NCI-H510A (cell line): ENCODE measurements around the gene ZDHHC14.

Experiments
- DNase-seq: peaks from one replicate; lab custom pipeline; 2025; lab: John Stamatoyannopoulos, UW

Gene ZDHHC14

DNA sequence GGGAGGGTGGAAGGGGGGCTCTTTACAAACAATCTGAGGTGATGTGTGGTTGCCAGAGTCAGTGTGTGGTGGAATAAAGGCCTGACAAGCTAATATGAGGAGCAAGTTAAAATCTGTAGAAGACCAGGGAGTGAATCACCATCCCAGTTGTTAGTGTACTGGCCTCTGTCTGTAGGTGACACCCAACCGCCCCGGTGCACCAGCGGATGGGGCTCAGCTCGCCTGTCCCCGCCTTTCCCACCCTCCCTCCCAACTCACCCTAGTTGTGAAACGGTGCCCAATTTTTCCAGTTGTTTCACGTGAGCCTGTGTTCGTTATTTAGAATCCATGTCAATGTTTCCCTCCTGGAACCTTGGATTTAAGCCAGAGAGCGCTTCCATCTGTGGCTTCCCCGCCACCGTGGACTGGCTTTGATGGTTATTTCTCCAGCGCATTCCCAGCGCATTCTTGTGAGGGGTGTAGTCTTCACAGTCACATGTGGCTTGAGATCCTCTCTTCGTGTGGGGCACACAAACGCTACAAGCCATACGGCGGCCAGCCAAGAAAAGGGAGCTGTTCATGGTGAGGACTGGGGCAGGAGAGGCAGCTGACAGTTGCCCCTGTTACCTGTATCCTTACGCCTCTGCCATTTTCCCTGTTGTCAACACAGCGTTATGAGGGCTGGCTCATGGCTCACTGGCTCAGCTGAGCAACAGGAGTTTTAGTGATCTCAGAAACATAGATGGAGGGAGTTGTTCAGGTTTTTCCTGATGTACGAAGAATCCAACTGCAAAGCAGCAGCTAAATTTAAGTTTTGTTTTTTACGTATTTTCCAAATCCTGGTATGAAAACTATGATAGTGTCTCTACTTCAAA, 137.6 kb downstream of the ZDHHC14 start:
- DNase-seq = no peak

DNA sequence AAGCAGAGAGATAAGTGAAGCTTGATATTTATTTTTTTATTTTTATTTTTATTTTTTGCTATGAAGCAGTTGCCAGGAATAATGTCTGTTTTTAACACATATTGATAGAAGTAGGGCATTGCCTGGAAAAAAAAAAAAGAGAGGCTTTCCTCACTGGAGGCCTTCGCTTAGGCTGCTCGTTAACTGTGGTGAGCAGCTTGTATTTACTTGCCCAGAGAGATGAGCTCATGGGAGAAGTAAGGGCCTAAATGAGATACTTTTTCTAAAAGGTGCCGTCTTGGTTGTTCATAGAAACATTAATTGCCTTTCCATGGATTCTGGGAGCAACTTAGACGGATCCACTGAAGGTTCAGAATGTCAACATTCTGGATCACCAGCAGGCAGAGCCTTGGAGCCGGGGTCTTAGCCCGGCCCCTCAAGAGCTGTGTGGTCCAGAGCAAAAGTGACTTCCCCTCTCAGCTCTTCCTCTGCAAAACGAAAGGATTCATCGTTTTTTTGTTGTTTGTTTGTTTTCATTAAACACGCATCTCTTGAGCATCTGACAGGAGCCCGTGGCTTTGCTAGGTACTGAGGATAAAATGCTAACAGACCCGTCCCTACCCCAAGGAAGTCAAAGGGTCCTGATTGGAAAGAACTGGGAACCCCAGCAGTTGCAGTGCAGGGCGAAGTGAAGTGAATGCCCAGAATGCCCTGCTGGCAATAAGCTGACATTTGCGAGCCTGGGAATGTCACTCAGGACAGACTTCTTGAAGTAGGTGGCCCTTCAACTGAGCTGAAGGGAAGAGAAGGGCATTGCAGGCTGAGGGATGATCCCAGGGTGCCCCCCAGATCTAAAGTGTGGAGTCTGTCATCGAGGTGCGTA, 138.5 kb downstream of the ZDHHC14 start:
- no peak for DNase-seq

DNA sequence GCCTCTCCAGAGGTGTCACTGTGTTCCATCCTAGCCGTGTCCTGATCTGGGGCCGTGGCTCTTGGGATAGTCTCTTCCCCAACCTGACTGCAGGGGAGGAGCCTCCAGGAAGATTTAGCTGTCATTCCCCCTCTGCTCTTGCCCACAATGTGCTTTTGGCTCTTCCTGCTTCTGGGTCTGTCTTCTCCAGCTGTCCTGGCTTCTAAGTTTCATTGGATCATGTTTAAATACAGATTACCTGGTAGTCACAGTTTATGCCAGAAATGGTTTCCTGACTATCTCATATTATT, 139.1 kb downstream of the ZDHHC14 start:
- no peak for DNase-seq

DNA sequence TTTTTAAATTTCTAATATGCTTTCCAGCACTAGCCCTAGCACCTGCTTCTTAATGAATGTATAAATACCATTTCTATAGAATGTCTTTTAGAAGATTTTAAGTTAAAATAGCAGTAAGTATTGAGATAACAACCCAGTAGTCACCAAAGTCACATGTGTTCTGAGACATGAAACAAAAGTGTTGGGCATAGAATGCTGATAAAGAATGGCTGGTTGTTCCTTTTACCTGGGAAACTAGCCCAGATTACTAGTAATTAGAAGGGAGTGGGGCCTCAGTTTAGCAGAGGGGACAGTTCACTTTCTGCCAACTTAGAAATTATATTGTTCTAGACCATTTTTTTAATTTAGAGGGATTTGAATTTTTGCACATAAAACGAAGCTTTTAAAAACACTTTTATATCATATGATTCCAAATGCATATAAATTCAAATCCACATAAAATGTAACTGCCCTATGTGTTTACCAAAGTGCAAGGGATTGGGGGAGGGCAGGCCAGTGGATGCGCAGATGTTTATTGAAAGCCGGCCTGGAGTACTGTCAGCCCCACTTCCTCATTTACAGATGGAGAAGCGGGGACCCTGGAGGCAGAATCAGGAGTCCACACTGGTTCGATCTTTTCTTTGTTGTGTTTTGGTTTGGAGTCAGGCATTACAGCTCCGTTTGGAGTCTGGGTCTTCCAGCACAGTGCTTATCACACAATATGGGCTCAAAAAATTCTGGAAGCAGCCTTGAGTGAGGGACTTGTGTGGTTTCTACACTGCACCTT, 139.8 kb downstream of the ZDHHC14 start:
- no peak for DNase-seq

DNA sequence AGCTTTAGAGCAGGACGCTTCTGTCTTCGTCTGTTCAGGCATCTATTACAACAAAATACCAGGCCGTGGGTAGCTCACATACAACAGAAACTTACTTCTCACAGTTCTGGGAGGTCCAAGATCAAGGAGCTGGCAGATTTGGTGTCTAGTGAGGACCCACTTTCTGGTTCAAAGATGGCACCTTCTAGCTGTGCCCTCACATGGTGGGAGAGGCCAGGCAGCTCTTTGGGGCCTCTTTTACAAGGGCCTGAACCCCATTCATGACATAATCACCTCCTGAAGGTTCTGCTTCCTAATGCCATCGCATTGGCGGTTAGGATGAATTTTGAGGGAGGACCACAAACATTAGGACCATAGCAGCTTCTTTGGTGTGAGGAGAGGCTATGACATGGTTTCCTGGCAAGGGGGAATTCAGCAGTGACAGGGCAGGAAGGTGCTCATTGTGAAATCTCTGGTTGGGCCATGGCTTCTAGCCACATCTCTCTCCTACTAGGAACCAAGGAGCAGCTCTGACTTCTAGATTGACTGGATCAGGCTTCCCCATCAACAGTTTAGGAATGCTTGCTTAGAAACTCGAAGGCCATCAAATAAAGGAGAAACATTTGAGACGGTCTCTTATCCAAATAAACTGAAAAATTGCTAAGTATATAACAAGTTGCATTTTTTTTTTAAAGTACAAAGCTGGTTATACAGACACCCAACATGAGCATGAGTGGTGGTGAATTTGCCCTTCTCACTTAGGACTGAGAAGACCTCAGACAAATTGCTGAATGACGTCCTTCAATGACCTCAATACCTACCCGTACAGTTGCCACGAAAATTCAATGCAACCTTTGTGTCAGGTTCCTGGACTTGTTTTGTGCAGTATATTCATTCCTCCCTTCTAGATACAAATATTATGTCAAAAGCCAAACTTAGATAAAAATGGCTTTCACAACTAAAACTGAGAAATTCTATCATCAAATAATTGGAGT, 140.7 kb downstream of the ZDHHC14 start:
- no peak for DNase-seq

DNA sequence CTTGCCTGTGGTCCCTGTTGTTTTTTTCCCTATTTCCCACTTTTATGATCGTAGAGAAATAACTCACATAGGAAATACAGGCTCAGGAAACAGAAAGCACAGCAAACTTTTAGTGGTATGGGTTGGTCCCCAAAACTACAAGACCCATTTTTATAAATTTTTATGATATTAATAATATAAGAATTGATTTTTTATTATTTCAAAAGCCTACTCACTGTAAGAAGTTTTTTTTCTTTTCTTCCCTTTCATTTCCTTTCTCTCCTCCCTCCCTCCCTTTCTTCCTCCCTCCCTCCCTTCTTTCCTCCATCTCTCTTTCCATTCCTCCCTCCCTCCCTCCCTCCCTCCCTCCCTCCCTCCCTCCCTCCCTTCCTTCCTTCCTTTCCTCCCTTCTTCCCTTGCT, 141.5 kb downstream of the ZDHHC14 start:
- DNase-seq = no peak

DNA sequence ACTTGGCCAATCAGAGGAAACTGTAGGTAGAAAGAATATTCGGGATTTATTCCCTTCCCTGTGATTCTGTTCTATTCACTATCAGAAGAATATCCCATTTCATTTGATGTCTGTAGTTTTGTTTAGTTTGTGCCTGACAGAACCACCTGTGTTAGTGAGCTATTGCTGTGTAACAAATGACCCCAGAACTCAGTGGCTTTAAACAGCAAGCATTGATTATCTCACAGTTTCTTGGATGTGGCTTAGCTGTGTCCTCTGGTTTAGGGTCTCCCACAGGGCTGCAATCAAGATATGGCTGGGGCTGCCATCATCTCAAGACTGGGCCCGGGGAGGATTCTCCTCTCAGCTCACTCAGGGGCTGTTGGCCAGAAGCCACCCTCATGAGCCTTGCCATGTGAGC, 143.7 kb downstream of the ZDHHC14 start:
- DNase-seq = no peak

DNA sequence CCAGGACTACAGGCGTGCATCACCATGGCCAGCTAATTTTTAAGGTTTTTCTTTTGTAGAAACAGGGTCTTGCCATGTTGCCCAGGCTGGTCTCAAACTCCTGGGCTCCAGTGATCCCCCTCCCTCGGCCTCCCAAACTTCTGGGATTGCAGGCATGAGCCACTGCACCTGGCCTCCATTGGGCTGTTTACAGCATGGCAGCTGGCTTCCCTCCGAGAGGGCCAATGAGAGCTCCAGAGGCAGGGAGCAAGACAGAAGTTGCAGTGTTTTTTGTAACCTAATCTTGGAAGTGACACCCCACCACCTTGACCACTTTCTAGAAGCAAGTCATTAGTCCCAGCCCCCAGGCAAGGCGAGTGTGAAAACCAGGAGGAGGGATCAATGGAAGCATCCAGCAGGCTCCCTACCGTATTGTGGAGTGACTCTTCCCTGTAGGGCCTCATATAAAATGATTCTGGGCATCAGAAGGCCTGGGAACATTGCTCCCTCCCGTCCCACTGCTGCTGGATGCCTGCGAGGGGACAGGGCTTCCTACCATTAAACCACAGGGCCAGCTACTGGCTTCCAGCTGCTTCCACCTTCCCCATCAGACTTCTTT, 144.4 kb downstream of the ZDHHC14 start:
- DNase-seq = no peak

DNA sequence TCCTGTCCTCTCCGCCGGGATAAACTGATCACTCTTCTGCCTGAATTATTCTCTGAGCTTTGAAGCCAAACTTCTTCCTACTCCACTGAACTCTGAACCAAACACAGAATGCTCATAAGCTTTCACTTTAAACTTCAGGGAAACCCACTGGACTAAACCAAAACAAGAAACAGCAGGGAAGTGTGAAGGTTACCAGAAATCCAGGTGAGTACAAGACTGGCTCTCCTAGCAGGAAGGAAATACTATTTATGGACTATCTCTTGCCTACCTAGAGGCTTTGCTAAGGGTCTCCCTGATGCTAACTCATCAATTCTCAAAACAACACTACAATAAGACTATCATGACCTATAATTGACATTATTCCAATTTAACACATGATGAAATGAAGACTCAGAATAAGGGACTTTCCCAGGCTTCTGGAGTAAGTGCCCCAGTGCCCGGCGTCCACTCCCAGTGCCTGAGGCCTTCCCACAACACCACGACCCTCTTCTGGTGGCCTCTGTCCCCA, 145.0 kb downstream of the ZDHHC14 start:
- no peak for DNase-seq

DNA sequence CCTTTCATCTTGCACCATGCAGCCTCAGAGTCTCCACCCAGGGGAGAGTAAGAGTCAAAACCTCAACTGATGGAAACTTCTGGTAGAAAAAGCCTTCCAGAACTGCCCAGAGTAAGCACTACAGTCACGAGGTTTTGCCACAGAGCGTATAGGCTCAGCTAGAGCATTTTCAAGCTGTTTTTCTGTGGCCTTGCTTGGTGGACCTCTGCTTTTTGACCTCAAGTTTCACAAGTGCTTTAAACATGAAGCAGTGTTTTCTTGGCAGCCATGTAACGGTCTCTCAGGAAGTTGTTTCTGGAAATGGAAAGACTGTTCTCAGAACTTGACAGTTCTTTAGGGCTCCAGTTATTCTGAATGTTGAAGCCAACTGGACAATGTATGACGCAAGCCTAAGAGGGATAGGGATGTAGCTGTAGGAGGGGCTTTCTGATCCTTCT, 146.5 kb downstream of the ZDHHC14 start:
- no peak for DNase-seq

DNA sequence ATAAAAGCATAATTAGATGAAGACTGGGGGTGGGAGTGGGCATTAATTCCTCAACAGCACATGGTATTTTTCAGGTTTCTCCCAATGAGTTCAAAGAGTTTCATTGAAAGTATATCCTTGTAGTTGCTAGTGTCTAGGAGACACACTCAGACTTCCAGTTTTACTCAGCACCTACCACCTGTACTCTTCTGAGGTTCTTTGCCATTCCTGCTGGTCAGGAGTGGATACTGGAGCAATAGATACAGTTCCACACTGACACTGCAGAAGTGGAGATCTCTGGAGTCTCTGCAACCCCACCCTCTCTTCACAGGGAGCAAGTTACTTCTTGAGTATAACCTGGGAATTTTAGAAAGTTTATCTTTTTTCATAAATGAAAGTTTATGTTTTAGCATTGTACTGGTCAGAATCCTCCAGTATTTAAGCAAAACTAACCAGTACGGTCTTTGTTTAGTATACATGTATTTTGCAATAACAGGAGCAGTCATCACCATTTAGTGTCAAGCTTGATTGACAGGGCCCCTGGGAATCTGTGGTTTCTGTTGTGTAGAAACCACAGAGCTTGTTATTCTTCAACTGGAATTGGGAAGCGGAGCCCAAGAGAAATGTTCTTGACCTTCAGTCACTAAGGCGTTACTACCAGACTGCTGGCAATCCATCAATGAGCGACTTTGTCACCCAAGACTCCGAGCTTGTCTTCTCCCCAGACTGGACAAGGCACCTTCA, 148.1 kb downstream of the ZDHHC14 start:
- no peak for DNase-seq

DNA sequence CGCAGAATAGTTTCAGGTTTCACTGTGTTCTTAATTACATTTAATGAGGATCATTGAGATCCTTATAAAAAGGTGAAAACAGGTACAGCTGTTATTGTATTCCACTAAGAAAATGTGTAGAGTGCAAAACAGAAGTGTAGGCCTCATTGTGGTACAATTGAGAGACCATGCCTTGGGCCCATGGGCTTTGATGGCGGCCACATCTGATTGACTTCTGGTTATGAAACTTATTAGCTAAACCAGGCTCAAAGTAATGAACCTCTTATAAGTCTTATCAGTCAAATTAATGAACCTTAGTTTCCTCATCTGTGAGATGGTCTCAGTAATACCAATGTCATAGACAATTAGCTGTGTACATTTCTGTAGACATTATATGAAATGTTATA, 148.7 kb downstream of the ZDHHC14 start:
- DNase-seq = no peak

DNA sequence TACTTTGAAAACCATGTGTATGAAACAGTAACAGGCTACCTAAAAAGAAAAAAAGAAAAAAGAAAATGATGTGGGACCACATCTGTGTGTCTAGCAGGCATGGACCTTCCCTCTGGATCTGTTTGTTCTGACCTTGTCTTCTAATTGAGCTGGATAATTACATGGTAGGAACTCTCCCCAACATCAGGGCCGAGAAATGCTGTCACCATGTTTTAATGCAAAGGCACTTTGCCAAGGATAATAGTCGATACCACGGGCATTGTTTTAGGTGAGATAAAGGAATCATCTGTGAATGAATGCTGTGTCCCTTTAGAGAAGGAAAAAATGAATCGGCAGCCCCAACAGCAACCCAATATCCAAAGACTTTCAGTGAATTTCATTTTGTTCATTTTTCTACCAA, 149.1 kb downstream of the ZDHHC14 start:
- DNase-seq = no peak

DNA sequence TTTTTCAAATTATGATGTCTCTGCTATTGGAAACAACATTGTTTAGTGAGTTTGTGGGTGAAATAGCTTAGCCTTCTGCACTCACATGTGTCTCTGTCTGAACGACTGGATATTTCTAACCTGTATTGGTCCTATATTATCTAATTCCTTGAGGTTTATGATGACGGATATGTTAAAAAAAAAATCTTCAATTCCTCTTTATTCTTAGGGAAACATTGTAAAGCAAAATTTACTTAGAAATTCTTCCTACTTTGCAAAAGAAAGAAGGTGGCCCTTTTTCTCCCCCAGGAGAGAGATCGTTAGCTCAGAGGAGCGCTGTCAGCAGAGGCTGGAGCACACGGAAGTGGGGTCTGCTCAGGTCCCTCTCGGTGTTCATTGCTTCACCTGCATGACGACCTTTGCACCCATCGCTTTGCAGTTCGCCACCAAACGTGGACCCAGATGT, 149.8 kb downstream of the ZDHHC14 start:
- DNase-seq = no peak

DNA sequence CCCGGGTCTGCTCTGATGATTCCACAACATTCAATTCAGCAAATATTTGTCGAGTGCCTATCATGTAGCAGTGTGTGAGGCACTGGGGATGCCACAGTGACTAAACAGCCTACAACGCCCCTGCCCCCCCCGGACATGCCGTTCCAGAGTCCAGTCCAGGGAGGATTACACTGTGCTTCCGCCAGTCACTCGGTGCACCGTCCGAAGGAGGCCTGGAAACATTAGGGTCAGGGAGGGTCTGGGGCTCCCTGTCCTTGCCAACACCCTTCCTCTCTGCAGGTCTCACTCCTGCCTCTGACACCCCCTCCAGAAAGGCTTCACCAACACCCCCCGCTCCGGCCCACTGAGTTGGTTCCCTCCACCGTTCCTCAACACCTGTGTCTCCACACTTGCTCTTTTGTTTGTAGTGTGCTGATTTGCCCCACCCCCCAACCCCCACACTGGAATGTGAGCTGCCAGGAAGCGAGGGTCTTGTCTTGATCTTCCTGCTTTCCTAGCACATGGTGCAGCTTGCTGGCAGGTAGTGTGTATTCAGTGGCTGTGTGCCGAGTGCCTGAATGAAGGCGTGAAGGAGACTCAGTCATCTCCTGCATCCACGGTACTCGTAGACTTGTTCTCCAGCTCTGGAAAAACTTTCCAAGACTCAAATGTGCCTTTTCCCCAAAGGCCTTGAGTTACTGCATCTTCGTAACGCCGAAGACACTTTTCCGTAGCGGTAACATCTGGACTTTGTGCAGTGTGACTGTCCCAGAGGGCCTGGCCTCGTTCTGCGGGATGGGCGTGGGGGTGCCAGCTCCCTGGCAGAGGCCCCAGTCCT, 150.4 kb downstream of the ZDHHC14 start:
- DNase-seq = no peak

DNA sequence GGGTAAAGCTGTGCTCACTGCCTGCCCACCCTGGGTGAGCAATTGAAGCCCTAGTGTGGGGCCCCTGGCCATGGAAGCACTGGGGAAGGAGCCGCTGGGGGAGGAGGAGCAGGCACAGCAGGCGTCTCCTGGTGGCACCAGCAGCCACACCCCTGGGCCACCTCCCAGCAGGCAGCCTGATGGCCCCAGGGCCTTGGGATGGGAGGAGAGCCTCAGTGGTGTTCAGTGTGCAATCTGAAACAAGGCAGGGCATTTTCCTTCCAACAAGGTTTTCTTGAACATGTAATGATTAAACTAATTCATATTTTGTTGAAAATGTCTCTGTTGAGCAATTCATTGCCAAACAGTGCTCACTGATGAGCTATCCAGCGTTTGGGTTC, 151.0 kb downstream of the ZDHHC14 start:
- DNase-seq = no peak

DNA sequence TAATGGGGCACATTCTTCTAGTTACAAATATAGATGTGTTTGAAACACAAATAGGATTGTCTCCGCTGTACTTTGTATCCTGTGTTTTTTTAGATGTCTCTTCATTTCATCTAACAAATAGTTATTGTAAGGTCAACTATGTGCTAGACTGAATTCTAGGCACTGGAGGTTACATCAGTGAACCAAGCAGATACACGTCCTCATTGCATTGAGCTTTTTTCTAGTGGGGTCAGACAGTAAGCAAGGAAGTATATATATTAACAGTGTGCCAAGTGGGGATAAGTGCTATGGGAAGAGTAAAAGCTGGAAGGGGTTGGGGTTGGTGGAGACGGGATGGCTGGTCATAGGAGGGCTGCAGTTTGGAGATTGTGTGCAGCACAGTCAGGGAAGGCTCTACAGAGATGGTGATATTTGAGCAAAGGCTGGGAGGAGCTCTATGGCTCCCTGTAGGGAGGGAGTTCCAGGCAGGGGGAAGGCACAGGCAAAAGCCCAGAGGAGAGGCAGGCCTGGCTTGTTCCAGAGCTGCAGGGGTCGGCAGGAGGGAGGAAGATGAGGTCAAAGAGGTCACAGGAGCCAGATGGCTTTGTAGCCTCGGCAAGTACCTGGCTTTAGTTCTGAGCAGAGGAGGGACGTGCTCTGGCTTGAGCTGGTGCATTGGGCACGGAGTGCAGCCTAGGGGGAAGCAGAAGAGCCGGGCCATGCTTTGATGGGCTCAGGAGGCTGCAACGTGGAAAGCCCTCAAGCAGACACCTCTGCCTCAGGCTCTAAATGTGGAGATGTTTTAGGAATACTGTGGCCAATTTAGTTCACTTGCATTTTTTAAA, 152.3 kb downstream of the ZDHHC14 start:
- no peak for DNase-seq

DNA sequence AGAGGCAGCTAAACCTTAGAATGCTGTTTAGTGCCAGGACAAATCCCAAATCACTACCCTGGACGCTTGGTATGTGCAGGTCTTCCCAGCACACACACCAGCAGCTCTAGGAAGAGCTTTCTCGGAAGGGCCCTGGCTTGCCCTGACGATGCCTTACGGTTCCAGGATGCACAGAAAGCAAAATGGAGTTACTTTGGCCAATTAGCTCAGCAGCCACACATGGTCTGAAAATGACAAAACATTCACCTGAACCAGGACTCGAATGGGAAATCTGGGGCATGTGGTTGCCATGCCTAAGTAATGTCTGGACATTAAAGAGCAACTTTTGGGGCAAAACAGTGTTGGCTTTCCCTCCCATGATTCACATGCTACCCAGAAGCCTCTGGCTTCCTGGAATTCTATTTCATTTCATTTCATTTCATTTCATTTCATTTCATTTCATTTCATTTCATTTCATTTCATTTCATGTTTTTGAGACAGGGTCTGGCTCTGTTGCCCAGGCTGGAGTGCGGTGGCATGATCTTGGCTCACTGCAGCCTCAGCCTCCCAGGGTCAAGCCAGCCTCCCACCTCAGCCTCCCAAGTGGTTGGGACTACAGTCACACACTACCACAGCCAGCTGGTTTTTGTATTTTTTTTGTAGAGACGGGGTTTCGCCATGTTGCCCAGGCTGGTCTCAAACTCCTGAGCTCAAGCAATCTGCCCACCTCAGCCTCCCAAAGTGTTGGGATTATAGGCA, 153.3 kb downstream of the ZDHHC14 start:
- no peak for DNase-seq
